Astrocyte of the cerebellum (primary cell): ENCODE measurements around the gene CDH5.

Source experiments
- DNase-seq: peaks from one replicate; pipeline ENCODE4 v3.0.0-alpha.2; 2011; ENCODE audit warnings: low read depth
- H3K4me3 ChIP-seq: 2 replicates; pipeline ENCODE4 v1.5.1; 2011; ENCODE audit warnings: mild to moderate bottlenecking, low read depth, low read length, moderate library complexity
- in situ Hi-C: cut with HindIII; loops from 2 replicates; pipeline ENCODE4 v1.10.0; 2017; ENCODE audit warnings: low sequenced_read_pairs
- TF ChIP-seq, protein P1 (sequence below): IDR thresholded peaks from 2 replicates; pipeline ENCODE4 v1.5.1; 2012; ENCODE audit warnings: low read length, low read depth, moderate library complexity, mild to moderate bottlenecking; ENCODE audit errors: missing control alignments

CDH5 gene

DNA sequence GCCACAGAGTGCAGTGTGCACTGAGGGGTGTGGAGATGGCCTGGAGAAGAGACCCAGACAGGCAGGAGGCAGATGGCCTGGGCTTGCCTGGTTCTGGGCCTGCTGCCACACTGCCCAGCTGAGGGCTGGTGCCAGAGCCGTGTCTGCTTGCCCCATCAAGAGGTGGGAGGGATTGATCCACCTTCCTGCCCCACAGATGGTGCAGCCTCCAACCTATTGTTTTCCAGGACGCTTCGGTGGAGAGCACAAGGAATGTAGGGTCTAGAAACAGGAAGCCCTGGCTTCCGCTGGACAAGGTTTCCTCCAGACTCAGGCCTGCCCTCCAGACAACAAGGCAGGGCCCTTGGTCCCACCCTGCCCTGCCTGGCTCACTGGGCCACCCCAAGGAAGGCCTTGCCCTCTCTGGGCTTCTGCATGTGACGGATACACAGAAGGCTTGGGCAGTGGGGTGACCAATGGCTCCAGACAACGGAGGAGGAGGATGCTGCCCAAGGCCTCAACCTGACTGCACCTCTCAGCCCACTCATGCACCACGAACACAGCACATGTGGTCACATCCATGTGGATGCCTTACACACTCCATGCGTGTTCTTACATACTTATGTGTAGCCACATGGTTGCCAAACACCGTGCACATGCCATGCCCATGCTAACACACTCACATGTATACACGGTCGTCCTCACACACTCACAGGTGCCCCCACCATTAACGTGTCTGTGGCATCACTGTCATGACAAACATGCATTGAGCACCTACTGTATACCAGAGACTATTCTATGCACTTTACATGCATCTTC, 6.5 kb upstream of the CDH5 start:
- TF ChIP-seq, protein P1, sequence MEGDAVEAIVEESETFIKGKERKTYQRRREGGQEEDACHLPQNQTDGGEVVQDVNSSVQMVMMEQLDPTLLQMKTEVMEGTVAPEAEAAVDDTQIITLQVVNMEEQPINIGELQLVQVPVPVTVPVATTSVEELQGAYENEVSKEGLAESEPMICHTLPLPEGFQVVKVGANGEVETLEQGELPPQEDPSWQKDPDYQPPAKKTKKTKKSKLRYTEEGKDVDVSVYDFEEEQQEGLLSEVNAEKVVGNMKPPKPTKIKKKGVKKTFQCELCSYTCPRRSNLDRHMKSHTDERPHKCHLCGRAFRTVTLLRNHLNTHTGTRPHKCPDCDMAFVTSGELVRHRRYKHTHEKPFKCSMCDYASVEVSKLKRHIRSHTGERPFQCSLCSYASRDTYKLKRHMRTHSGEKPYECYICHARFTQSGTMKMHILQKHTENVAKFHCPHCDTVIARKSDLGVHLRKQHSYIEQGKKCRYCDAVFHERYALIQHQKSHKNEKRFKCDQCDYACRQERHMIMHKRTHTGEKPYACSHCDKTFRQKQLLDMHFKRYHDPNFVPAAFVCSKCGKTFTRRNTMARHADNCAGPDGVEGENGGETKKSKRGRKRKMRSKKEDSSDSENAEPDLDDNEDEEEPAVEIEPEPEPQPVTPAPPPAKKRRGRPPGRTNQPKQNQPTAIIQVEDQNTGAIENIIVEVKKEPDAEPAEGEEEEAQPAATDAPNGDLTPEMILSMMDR, result no peak
- no peak for DNase-seq
- in situ Hi-C loops, result no loop called here
- no peak overlapping the region for H3K4me3 ChIP-seq

DNA sequence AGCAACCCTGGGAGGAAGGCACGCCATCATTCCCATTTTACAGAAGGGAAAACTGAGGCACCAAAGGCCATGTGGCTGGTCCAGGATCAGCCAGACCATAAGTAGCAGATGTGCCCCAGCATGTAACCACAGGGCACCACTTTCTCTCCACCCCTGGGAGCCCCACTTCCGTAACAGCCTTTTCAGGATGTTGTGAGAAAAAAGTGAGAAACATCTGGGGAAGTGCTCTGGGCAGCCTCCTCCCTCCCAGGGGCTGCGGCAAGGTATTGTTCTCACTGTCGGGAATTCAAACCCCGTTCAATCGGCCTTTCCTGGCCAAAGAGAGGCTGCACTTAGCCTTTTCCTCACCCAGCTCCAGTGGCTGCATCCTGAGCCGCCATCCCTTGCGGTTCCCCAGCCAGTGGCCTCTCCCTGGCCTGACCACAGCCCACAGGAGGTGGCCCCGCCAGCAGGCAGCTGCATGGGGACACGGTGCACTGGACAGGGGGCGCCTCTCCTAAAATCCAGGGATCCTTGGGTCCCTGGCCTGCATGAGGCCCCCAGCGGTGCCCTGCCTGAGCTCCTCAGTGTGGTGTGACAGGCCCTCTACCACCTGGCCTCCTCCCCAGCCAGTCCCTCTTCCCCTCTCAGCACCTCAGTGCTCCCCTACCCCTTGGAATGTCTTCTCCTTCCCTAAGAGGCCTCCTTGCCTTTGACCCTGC, 5.7 kb upstream of the CDH5 start:
- DNase-seq, result no peak
- in situ Hi-C loops, result no loop called here
- no peak overlapping the region for H3K4me3 ChIP-seq
- TF ChIP-seq, protein P1, result no peak

DNA sequence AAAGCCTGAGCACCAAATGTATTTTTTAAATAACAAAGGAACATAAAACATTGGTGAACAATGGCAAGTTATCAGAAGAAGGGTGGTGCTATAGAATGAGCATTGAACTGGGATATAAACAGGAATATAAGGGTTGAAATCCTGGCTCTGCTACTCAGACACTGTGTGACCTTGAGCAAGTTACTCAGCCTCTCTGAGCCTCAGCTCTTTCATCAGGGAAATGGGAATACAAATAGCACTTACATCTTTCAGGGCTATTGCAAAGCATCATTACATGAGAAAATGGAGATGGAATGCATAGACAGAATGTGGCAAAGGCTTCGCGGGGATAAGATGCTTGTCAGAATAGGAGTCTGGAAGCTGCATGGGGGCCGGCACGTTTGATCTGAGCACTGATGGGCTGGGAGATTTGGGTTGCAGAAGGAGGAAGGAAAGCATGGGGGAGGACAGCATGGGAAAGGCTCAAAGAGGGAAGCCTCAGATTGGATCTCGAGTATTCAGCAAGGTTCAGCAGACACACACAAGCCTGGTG, 4.8 kb upstream of the CDH5 start:
- TF ChIP-seq, protein P1, result no peak
- DNase-seq, result no peak
- H3K4me3 ChIP-seq, result no peak overlapping the region
- in situ Hi-C loops, result no loop called here

DNA sequence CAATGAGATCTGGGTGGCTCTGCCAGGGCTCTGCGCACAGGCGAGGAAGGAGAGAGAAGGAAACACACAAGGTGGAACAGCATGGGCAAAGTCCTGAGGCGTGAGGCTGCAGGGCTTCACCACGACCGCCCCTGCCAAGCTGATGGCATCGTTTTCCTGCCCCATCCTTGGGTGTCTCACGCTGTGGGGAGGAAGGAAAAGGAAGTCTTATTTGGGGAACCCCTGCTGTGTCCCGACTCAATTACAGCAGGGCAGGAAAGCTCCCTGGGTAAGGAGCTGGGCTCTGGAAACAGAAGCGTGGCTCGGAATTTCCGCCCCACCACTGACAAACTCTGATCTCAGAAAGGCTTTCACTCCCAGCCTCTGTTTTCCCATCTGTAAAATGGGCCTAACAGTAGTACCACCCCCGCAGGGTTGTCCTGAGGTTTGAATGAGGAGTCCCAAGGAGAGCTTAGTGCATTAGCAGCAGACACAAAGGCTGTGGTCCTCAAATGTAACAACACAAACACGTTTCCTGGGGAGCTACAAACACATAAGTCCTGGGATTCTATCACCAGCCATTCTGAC, 3.2 kb upstream of the CDH5 start:
- TF ChIP-seq, protein P1, result no peak
- in situ Hi-C loops, result no loop called here
- DNase-seq, result no peak
- no peak overlapping the region for H3K4me3 ChIP-seq

DNA sequence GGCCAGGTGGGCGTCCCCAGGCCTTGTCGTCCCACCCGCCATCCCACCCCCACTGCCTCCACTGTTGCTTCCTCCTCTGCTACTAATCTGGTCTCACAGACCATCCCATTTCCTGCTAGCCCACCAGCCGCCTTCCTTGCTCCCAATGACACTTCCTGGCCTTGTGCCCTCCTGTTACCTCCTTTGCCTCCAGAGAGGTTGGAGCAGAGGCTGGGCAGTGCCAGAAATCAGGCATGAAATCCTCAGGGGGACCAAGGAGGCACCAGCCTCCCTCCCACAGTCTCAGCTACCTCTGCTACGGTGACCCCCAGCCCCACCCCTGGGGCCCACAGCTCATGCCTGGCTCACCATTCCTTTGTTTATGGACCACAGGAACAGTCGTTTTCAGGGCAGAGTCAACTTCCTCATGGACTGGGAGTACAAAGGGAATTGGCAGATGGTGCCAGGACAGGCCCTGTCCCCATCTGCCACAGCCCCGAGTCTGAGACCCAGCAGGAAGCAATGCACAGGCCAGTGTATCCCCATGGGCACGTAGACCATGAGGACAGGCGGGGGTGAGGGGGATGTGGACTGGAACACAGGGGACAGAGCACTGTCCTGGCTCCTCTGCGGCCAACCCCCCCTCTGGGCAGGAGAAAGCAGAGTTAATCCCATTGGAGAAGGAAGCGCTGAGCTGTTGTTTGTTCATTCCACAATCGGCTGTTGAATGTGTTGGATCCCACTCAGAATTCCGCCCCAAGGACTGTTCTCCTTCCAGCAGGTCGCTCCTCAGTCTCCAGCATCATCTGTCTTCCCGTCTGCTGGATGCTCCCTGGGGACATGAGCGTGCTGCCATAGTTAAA, 2.2 kb upstream of the CDH5 start:
- peak; percentile 63 for DNase-seq
- no peak overlapping the region for H3K4me3 ChIP-seq
- TF ChIP-seq, protein P1, result no peak
- in situ Hi-C loops, result no loop called here

DNA sequence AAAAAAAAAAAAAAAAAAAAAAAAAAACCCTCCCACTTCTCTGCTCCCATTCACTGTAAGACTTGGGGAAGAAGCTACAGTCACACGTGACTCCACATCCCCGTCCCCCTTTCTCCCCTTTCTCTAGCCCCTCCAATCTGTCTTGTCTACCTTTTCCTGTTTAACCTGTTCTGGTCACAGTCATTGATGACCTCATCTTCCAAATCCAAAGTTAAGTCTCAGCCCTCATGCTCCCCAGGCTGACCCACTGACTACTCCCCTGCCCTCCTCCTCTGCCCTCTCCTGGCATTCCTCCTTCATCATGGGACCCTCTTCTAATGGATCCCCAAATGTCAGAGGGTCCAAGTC, 1.6 kb upstream of the CDH5 start:
- H3K4me3 ChIP-seq, result no peak overlapping the region
- TF ChIP-seq, protein P1, result no peak
- in situ Hi-C loops, result no loop called here
- DNase-seq, result no peak
